ENCODE results near the gene CCR5.

The CCR5 gene

GRCh38 chr3:46359733-46360493 lies 10.8 kb upstream of the CCR5 start:
- no peak for DNase-seq (ENCODE audit: low spot score)

- DNase-seq (ENCODE audit: low spot score) = no peak
Observed at GRCh38 chr3:46360907-46361306, 9.8 kb upstream of the CCR5 start.

- DNase-seq (ENCODE audit: low spot score) = peak; percentile 42
Observed at GRCh38 chr3:46361408-46362283, 9.1 kb upstream of the CCR5 start.

GRCh38 chr3:46365041-46365440 lies 5.7 kb upstream of the CCR5 start:
- DNase-seq (ENCODE audit: low spot score) = no peak

GRCh38 chr3:46365737-46366524 lies 4.8 kb upstream of the CCR5 start:
- DNase-seq (ENCODE audit: low spot score) = no peak

GRCh38 chr3:46367811-46368210 lies 2.9 kb upstream of the CCR5 start:
- DNase-seq (ENCODE audit: low spot score) = no peak

- no peak for DNase-seq (ENCODE audit: low spot score)
Observed at GRCh38 chr3:46368569-46368968, 2.2 kb upstream of the CCR5 start.

GRCh38 chr3:46369151-46369550 lies 1.6 kb upstream of the CCR5 start:
- no peak for DNase-seq (ENCODE audit: low spot score)

- DNase-seq (ENCODE audit: low spot score) = no peak
Observed at GRCh38 chr3:46369675-46370132, 1.0 kb upstream of the CCR5 start.

GRCh38 chr3:46371519-46372340 lies 984 bp downstream of the CCR5 start:
- no peak for DNase-seq (ENCODE audit: low spot score)

GRCh38 chr3:46372492-46373359 lies 2.0 kb downstream of the CCR5 start:
- no peak for DNase-seq (ENCODE audit: low spot score)

- DNase-seq (ENCODE audit: low spot score) = no peak
Observed at GRCh38 chr3:46374755-46375154, 4.0 kb downstream of the CCR5 start.

- no peak for DNase-seq (ENCODE audit: low spot score)
Observed at GRCh38 chr3:46375218-46375617, 4.5 kb downstream of the CCR5 start.

GRCh38 chr3:46375814-46376213 lies 5.1 kb downstream of the CCR5 start:
- no peak for DNase-seq (ENCODE audit: low spot score)

- peak; percentile 49 for DNase-seq (ENCODE audit: low spot score)
Observed at GRCh38 chr3:46378426-46378942, 7.7 kb downstream of the CCR5 start.

GRCh38 chr3:46380471-46381221 lies 9.9 kb downstream of the CCR5 start:
- no peak for DNase-seq (ENCODE audit: low spot score)

GRCh38 chr3:46381625-46382024 lies 10.9 kb downstream of the CCR5 start:
- no peak for DNase-seq (ENCODE audit: low spot score)

- DNase-seq (ENCODE audit: low spot score) = no peak
Observed at GRCh38 chr3:46383211-46383950, 12.6 kb downstream of the CCR5 start.

GRCh38 chr3:46383951-46384330 lies 13.2 kb downstream of the CCR5 start:
- DNase-seq (ENCODE audit: low spot score) = no peak

Data from LoVo (cell line).